ENCODE results near the gene GFPT1.

The GFPT1 gene

DNA sequence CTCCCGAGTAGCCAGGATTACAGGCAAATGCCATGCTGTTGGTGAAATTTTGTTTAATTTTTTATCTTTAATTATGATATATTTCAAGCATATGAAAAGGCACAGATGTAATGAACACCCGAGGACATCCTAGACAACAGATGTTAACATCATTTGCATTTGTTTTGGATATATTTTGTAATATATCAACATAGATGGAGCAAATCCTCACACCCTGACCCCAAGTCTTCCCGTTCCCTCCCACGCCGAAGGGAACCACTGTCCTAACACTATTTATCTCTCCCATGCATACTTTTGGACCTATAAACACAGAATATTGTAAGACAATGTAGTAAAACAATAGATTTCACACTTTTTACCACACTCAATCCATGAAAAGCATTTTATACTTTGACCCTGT is 99.5 kb downstream of the GFPT1 start:
- DNase-seq, result no peak

- DNase-seq, result no peak
These were observed 101.6 kb downstream of the GFPT1 start for GRCh38 chr2:69285379-69285894.

DNA sequence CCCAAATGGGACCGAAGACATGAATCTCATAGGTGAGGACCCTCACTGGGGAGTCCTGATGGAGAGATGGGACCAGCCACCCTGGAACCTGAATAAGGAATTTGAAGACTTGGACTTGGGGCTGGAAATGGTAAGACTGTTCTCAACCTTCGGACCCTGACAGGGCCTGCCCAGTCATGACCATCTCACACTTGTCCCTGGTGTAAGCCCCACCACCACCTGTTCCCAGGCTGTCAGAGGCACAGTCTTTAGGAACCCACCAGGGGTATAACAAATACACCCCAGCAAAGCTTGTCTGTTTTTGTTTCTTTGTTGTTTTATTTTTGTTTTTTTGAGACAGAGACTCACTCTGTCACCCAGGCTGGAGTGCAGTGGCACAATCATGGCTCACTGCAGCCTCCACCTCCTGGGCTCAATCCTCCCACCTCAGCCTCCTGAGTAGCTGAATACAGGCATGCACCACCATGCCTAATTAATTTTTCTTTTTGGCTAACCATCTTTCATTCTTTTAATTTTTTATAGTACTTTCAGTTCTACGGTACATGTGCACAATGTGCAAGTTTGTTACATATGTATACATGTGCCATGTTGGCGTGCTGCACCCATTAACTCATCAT is 106.1 kb downstream of the GFPT1 start:
- no peak for DNase-seq

GRCh38 chr2:69279931-69280681 is 106.9 kb downstream of the GFPT1 start:
- DNase-seq, result no peak

DNA sequence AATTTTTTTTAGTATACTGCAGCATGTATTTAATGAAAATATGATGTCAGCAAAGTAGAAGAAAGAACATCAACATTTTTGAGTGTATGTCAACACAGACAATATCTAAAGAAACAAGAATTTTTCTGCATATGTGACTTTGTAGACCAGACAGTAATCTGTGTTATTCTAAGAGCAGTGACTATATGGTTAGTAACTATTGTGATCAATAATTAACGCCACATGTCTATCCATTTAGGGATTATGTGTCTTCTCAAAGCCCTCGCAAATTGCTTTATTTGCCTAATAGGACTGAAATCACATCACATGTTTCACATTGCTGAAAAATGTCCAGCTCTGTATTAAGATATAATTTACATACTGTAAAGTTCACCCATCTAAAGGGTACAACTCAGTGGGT is 107.8 kb downstream of the GFPT1 start:
- no peak for DNase-seq

DNA sequence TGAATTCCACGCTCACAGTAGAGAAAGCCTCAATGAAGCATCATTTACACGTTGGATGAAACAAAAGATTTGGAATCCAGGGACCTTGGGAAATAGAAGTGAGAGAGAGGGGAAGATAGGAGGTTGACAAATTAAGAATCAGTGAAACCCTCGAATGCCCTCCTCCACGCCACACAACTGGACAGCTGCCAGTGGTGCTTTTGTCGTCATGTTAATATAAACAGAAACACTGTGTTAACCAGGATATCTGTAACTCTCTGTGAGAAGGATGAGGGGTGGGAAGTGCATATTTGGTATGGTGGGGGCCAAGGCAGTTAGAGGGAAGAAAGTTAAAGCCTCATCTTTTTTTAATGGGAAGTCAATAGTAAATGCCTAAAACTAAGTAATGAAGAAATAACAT is 108.7 kb downstream of the GFPT1 start:
- no peak for DNase-seq

DNA sequence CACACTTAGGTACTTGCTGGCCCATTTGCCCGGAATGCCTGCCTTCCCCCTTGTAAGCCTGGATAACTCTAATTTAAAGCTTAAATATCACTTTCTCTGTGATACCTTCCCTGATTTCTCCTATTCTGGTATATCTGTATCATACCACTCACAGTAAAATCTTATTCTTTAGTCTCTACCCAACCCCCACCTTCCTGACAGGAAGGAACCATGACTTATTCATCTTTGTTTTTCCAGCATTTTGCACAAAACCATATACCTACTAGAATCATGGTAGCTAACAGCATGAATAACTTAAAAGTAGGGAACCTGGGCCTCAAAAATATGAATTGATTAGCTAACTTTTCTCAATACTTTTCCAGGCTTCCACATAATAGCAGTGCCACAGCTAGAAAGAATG is 111.5 kb downstream of the GFPT1 start:
- no peak for DNase-seq

GRCh38 chr2:69272803-69273471 is 114.1 kb downstream of the GFPT1 start:
- no peak for DNase-seq

GRCh38 chr2:69271831-69272257 is 115.2 kb downstream of the GFPT1 start:
- DNase-seq, result no peak

All from hematopoietic multipotent progenitor cell treated with erythropoietin and hydrocortisone succinate and interleukin-3 and kit ligand, for 6 days (in vitro differentiated cells).